A549 (cell line): Measurements from ENCODE around the gene RTN4RL1. TPM values are rescaled to one million over a fixed set of nuclear protein-coding genes. Genes with fewer than 3 reads are reported as not detected.

Experiments
- ATAC-seq, 2 experiments: fragments of 200-7000 bp in 1 of 2; fragments of >200 bp in 1 of 2; cut with Nextera tagmentation in 1 of 2; cut with Tn5 transposase in 1 of 2; 3 replicates each; pipeline versions ENCODE4 v1.8.0 to v1.9.1; 2018 to 2020; ENCODE audit warnings: mild to moderate bottlenecking in 1 of 2, moderate library complexity in 1 of 2
- CTCF ChIA-PET: fragments of 300-600 bp; sonication (Branson Sonifier 250); formaldehyde crosslinking; extraction: SDS; loops from one replicate; lab custom pipeline; 2021; ENCODE audit warnings: antibody characterized with exemption, inconsistent platforms; lab: Yijun Ruan, JAX
- POLR2A ChIA-PET: fragments of 350-600 bp; formaldehyde crosslinking; extraction: SDS; loops from one replicate; lab custom pipeline; 2021; ENCODE audit warnings: antibody characterized with exemption, inconsistent platforms; lab: Yijun Ruan, JAX
- DNase-seq, 2 experiments: peaks; one replicate each; pipeline versions ENCODE4 v3.0.0 to v3.0.0-alpha.2; 2011 to 2016; ENCODE audit warnings: low read depth in 1 of 2, low spot score in 1 of 2
- FAIRE-seq: peaks from 2 replicates; lab custom pipeline; 2011; peaks lifted over from hg19 to GRCh38; lab: Jason Lieb, UNC
- H3K27ac ChIP-seq, 2 experiments: fragments of >200 bp; sonication (Bioruptor Twin); formaldehyde crosslinking; 3 replicates each; pipeline ENCODE4 v1.5.1; 2016 to 2017
- H3K4me1 ChIP-seq: fragments of >200 bp; sonication (Bioruptor Twin); formaldehyde crosslinking; 3 replicates; pipeline ENCODE4 v1.6.1; 2016
- H3K4me2 ChIP-seq: fragments of >200 bp; sonication (Bioruptor Twin); formaldehyde crosslinking; 3 replicates; pipeline ENCODE4 v1.6.1; 2016
- H3K4me3 ChIP-seq: fragments of >200 bp; sonication (Bioruptor Twin); formaldehyde crosslinking; 3 replicates; pipeline ENCODE4 v1.5.1; 2016
- H3K9me3 ChIP-seq: fragments of >200 bp; sonication (Bioruptor Twin); formaldehyde crosslinking; 3 replicates; pipeline ENCODE4 v1.6.1; 2016
- CBX2 ChIP-seq: fragments of 200-600 bp; sonication (generic); IDR thresholded peaks from 2 replicates; pipeline ENCODE4 v1.6.1; 2016; ENCODE audit warnings: low read depth, mild to moderate bottlenecking, borderline replicate concordance
- CHD2 ChIP-seq: fragments of 150-350 bp; IDR thresholded peaks from 2 replicates; pipeline ENCODE4 v1.6.1; 2014; ENCODE audit warnings: low read length; ENCODE audit not compliant: partially characterized antibody
- CHD4 ChIP-seq: fragments of 200-600 bp; sonication (generic); IDR thresholded peaks from 2 replicates; pipeline ENCODE4 v1.6.1; 2016; ENCODE audit warnings: antibody characterized with exemption, mild to moderate bottlenecking, borderline replicate concordance
- FOSB ChIP-seq: fragments of 250-450 bp; sonication (Bioruptor Pico); IDR thresholded peaks from 2 replicates; pipeline ENCODE4 v1.5.0; 2020; ENCODE audit warnings: mild to moderate bottlenecking, moderate library complexity
- FOSL2 ChIP-seq, 2 experiments: fragments of 450-650 bp in 1 of 2; fragments of >200 bp in 1 of 2; sonication (Bioruptor Twin) in 1 of 2; formaldehyde crosslinking; IDR thresholded peaks; 2 replicates each; pipeline versions ENCODE4 v1.5.0 to v1.6.1; 2016 to 2020; ENCODE audit warnings: mild to moderate bottlenecking in 1 of 2, moderate library complexity in 1 of 2
- GATA3 ChIP-seq: IDR thresholded peaks from 2 replicates; pipeline ENCODE4 v1.6.1; 2012; ENCODE audit warnings: borderline replicate concordance
- HOXB13 ChIP-seq: fragments of 250-450 bp; sonication (Bioruptor Pico); IDR thresholded peaks from 2 replicates; pipeline ENCODE4 v1.5.0; 2020; ENCODE audit warnings: low read depth, mild to moderate bottlenecking, moderate library complexity
- JUNB ChIP-seq: fragments of >200 bp; sonication (Bioruptor Twin); formaldehyde crosslinking; IDR thresholded peaks from 2 replicates; pipeline ENCODE4 v1.6.1; 2016
- MAFK ChIP-seq: fragments of 450-650 bp; IDR thresholded peaks from 2 replicates; pipeline ENCODE4 v1.6.1; 2014; ENCODE audit not compliant: partially characterized antibody
- MAZ ChIP-seq: fragments of 150-350 bp; IDR thresholded peaks from 2 replicates; pipeline ENCODE4 v1.6.1; 2014; ENCODE audit warnings: antibody characterized with exemption, low read depth, low read length, borderline replicate concordance
- MYC ChIP-seq: IDR thresholded peaks from 2 replicates; pipeline ENCODE4 v1.6.1; 2012; ENCODE audit warnings: mild to moderate bottlenecking, inconsistent platforms, low read length, improper control_type of control experiment, borderline replicate concordance
- NFE2L2 ChIP-seq: fragments of 150-350 bp; conservative IDR thresholded peaks from 2 replicates; pipeline ENCODE4 v1.6.1; 2014; ENCODE audit warnings: low read length
- NPAS2 ChIP-seq: fragments of 250-450 bp; sonication (Bioruptor Pico); IDR thresholded peaks from 2 replicates; pipeline ENCODE4 v1.8.0; 2022; ENCODE audit warnings: mild to moderate bottlenecking, moderate library complexity, borderline replicate concordance
- NR3C1 ChIP-seq: fragments of >200 bp; sonication (Bioruptor Twin); formaldehyde crosslinking; IDR thresholded peaks from 3 replicates; pipeline ENCODE4 v1.6.1; 2017
- POLR2A ChIP-seq: IDR thresholded peaks from 2 replicates; pipeline ENCODE4 v1.6.1; 2012; ENCODE audit warnings: mild to moderate bottlenecking, low read length
- RARB ChIP-seq: fragments of 250-450 bp; sonication (Bioruptor Pico); IDR thresholded peaks from 2 replicates; pipeline ENCODE4 v1.8.0; 2021; ENCODE audit warnings: mild to moderate bottlenecking, moderate library complexity
- RCOR1 ChIP-seq: fragments of 150-350 bp; IDR thresholded peaks from 2 replicates; pipeline ENCODE4 v1.6.1; 2014; ENCODE audit warnings: antibody characterized with exemption, low read length, low read depth
- RFX5 ChIP-seq: fragments of 450-650 bp; IDR thresholded peaks from 2 replicates; pipeline ENCODE4 v1.7.1; 2014; ENCODE audit warnings: antibody characterized with exemption, mild to moderate bottlenecking, moderate library complexity
- TFCP2L1 ChIP-seq: fragments of 250-450 bp; sonication (Bioruptor Pico); IDR thresholded peaks from 2 replicates; pipeline ENCODE4 v1.5.0; 2021; ENCODE audit warnings: mild to moderate bottlenecking
- ZC3H11A ChIP-seq: fragments of 450-650 bp; IDR thresholded peaks from 2 replicates; pipeline ENCODE4 v1.6.1; 2014; ENCODE audit warnings: antibody characterized with exemption, mild to moderate bottlenecking
- ZFP36 ChIP-seq: fragments of 450-650 bp; IDR thresholded peaks from 2 replicates; pipeline ENCODE4 v1.6.1; 2014; ENCODE audit warnings: borderline replicate concordance; ENCODE audit not compliant: partially characterized antibody
- ZNF302 ChIP-seq: fragments of 250-450 bp; sonication (Bioruptor Pico); IDR thresholded peaks from 2 replicates; pipeline ENCODE4 v1.9.0; 2021; ENCODE audit warnings: inconsistent platforms, mild to moderate bottlenecking, moderate library complexity
- ZSCAN20 ChIP-seq: fragments of 250-450 bp; sonication (Bioruptor Pico); IDR thresholded peaks from 2 replicates; pipeline ENCODE4 v1.8.0; 2022; ENCODE audit warnings: mild to moderate bottlenecking, moderate library complexity
- WGBS: methylation state at CpG from one replicate; pipeline ENCODE4 v1.1.6; 2017; ENCODE audit errors: missing lambda C conversion rate; 5-methylcytosine and 5-hydroxymethylcytosine counted together
- polyA plus RNA-seq, 4 experiments: library from polyadenylated mRNA; depleted of rRNA in 3 of 4; stranded (reverse); fragments of >200 nt; fragmentation: RNase III in 1 of 4; extraction: RNeasy Plus Mini Kit Qiagen cat#74134 plus additional on column Dnase treatment in 1 of 4; gene quantifications; 2 replicates in 3 of 4; 3 replicates in 1 of 4; pipeline ENCODE4 v1.2.3, GENCODE V29; 2011 to 2017
- TF ChIP-seq, protein P1 (sequence below): fragments of 450-650 bp; IDR thresholded peaks from 2 replicates; pipeline ENCODE4 v1.6.1; 2014; ENCODE audit warnings: antibody characterized with exemption
- TF ChIP-seq, protein P2 (sequence below): IDR thresholded peaks from 2 replicates; pipeline ENCODE4 v1.6.1; 2012; ENCODE audit warnings: low read depth, borderline replicate concordance
- TF ChIP-seq, protein P3 (sequence below): fragments of 150-350 bp; IDR thresholded peaks from 2 replicates; pipeline ENCODE4 v1.6.1; 2014; ENCODE audit warnings: low read depth, mild to moderate bottlenecking, low read length

RTN4RL1 gene
- polyA plus RNA-seq, 2 of the 4 experiments (the other 2 are of a cell fraction) = 0.39 to 1.5 TPM

DNA sequence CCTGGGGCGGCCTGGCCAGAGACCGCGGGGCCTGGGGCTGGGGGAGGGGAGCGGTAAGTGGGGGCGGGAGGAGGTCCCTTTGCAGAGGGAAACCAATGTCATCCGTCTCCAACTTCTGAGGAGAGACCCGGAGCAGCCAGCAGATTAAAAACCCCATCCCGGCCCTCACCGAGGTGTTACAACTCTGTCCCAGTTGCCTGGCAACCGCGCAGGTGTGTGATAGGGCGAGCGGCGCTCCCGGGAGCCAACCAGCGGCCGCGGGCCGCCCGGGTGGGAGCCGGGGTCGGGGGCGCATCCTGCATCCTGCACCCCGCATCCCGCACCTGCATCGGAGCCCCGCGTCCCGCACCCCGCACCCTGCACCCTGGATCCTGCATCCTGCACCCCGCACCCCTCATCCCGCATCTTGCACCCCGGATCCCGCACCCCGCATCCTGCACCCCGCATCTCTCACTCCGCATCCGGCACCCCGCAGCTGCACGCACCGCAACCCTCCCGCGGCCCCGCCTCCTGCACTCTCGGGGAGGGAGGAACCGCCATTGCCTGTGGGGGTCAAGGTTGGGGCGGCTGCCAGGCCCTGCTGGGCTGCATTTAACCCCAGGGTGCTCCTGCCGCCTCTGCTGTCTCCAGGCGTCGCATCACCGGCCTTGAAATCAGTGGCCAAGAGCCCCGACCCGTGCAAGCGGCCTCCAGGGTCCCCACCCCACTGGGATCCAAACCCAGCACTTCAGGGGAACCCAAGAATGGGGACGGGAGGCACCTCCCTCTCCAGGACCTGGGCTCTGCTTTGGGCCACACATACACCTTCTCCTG is 47.3 kb downstream of the RTN4RL1 start:
- Histone ChIP-seq H3K4me2 (no peak overlapping the region), H3K4me3 (no peak overlapping the region), H3K27ac (no peak overlapping the region), H3K4me1 (peaks cover 10% of the 10 kb centered on the region; the same call in 2 of the 3 replicates), H3K9me3 (no peaks in the 10 kb centered on the region)
- ChIA-PET CTCF (interaction anchor here (0.6 to 2.7 kb wide), 3 partner anchors 8 to 68 kb away, joined by 3 to 14 read pairs (median 3); no protein-coding TSS in a partner anchor), POLR2A (no interaction called here)
- FAIRE-seq = no peak
- no peak for ATAC-seq
- no peak for DNase-seq
- TF ChIP-seq, protein P1, sequence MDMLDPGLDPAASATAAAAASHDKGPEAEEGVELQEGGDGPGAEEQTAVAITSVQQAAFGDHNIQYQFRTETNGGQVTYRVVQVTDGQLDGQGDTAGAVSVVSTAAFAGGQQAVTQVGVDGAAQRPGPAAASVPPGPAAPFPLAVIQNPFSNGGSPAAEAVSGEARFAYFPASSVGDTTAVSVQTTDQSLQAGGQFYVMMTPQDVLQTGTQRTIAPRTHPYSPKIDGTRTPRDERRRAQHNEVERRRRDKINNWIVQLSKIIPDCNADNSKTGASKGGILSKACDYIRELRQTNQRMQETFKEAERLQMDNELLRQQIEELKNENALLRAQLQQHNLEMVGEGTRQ = no peak
- TF ChIP-seq, protein P2, sequence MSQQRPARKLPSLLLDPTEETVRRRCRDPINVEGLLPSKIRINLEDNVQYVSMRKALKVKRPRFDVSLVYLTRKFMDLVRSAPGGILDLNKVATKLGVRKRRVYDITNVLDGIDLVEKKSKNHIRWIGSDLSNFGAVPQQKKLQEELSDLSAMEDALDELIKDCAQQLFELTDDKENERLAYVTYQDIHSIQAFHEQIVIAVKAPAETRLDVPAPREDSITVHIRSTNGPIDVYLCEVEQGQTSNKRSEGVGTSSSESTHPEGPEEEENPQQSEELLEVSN = no peak
- no peak for TF ChIP-seq NPAS2
- no peak for TF ChIP-seq NFE2L2
- no peak for TF ChIP-seq ZFP36
- TF ChIP-seq CHD4 = no peak
- no peak for TF ChIP-seq ZC3H11A
- TF ChIP-seq GATA3 = no peak
- TF ChIP-seq ZSCAN20 (CRISPR knock-in tag) = no peak
- WGBS = 81% methylated on average over 49 of the region's 55 CpGs

DNA sequence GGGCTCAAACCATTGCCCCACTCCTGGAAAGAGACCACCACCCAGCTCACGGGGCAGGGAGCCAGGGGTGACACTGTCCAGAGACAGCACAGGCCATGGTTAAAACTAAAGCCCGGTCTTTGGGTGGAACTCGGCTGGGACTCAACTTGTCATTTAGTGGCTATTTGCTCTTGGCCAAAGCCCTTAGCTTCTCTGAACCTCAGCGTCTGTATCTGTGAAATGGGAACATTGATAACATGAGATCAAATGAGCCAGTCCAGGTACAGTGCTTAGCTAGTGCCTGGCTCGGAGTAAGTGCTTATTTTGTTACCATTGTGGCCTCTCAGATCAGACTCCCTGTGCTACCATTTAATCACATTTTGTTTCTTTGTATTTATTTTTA is 48.5 kb downstream of the RTN4RL1 start:
- DNase-seq (no peak), FAIRE-seq (no peak), ATAC-seq (no peak)
- Histone ChIP-seq H3K4me1 (peaks cover 5% of the 10 kb centered on the region; the same call in 2 of the 3 replicates), H3K9me3 (no peaks in the 10 kb centered on the region), H3K4me3 (no peak overlapping the region), H3K4me2 (no peak overlapping the region), H3K27ac (no peak overlapping the region)
- 76% methylated on average over 5 of the region's 5 CpGs for WGBS
- ChIA-PET POLR2A (no interaction called here), CTCF (interaction anchor here (1.0 to 4.8 kb wide), 3 partner anchors 10 to 68 kb away, joined by 3 to 32 read pairs (median 3); partner anchors contain the start of gene RTN4RL1)
- TF ChIP-seq ZC3H11A = no peak
- TF ChIP-seq RCOR1 = no peak
- TF ChIP-seq FOSB = no peak
- TF ChIP-seq CBX2 = no peak
- TF ChIP-seq JUNB = no peak
- no peak for TF ChIP-seq MAZ
- no peak for TF ChIP-seq GATA3
- no peak for TF ChIP-seq RARB (CRISPR knock-in tag)
- TF ChIP-seq POLR2A = no peak
- no peak for TF ChIP-seq TFCP2L1 (CRISPR knock-in tag)
- TF ChIP-seq FOSL2 (IDR thresholded peaks at IDR 0.05) = no peak
- no peak for TF ChIP-seq FOSL2 (CRISPR knock-in tag; IDR thresholded peaks at IDR 0.05)
- TF ChIP-seq MAFK = no peak
- no peak for TF ChIP-seq CHD2
- no peak for TF ChIP-seq RFX5
- TF ChIP-seq, protein P3, sequence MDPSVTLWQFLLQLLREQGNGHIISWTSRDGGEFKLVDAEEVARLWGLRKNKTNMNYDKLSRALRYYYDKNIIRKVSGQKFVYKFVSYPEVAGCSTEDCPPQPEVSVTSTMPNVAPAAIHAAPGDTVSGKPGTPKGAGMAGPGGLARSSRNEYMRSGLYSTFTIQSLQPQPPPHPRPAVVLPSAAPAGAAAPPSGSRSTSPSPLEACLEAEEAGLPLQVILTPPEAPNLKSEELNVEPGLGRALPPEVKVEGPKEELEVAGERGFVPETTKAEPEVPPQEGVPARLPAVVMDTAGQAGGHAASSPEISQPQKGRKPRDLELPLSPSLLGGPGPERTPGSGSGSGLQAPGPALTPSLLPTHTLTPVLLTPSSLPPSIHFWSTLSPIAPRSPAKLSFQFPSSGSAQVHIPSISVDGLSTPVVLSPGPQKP = no peak
- no peak for TF ChIP-seq MYC
- no peak for TF ChIP-seq NR3C1
- TF ChIP-seq NPAS2 = no peak
- no peak for TF ChIP-seq HOXB13
- TF ChIP-seq ZNF302 (CRISPR knock-in tag) = no peak
